ENCODE results near the gene FNDC3B.

Gene FNDC3B

DNA sequence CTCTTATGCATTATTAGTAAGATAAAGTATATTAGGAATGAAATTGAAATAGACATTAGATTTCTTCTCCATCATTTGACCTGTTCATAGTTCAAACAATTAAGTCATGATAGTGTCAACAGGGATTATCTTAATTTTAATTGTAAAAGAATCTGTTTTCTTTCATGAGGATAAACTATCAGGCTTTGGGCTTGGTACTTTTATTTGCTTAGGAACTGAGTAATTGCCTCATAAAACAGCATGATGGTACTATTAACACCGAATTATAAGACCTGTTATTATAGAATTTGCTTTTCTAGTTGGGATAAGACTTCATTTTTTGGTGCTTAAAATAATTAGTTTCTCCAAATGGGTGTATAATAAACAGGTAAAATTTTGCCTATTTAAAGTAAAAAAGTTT is 71.8 kb downstream of the FNDC3B start:
- Histone ChIP-seq H3K27ac (ENCODE audit: low read depth, low read length) (no peak overlapping the region), H3K4me3 (ENCODE audit: low read depth in 1 of 2, low read length in 2 of 2) (no peak overlapping the region), H3K4me1 (ENCODE audit: control insufficient read depth in 1 of 2, insufficient read depth in 2 of 2, low read length in 2 of 2) (peaks cover 9 to 15% of the 10 kb centered on the region in 2 donors), H3K9ac (ENCODE audit: low read depth in 1 of 2, low read length in 2 of 2) (no peak overlapping the region), H3K9me3 (ENCODE audit: control insufficient read depth in 1 of 2, low read length in 2 of 2) (no peaks in the 10 kb centered on the region), H3K36me3 (ENCODE audit: control insufficient read depth in 1 of 2, insufficient read depth in 2 of 2, low read length in 2 of 2) (peaks cover 0 to 16% of the 10 kb centered on the region in 2 donors), H3K27me3 (ENCODE audit: control insufficient read depth in 1 of 2, insufficient read depth in 2 of 2, low read length in 2 of 2) (no peaks in the 10 kb centered on the region)

DNA sequence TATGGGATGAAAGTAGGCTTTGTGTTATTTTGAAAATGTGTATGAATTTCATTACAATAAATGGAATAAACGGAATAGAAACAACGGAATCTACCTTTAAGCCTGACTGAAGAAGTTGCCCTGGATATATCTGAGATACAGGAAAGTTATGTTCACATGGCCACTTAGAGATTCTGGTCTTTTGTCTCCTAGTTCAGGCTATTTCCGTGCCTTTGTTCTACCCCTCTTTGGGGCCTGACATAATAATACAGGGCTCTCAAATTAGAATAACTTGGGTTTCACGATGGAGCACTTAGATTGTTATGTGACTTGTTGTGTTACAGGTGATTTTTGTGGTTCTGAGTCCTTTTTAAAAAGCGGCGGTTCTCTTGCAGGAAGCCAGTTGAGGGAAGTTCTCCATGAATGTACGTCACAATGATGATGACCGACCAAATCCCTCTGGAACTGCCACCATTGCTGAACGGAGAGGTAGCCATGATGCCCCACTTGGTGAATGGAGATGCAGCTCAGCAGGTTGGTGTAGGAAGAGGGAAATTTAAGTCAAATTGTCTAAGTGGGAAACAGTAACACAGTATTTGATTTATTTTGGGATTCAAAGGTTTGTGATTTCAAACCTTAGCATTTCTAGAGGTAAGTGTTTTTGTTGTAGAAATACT is 72.8 kb downstream of the FNDC3B start:
- H3K4me1 ChIP-seq (ENCODE audit: control insufficient read depth in 1 of 2, insufficient read depth in 2 of 2, low read length in 2 of 2): peaks cover 7 to 8% of the 10 kb centered on the region in 2 donors
- H3K36me3 ChIP-seq (ENCODE audit: control insufficient read depth in 1 of 2, insufficient read depth in 2 of 2, low read length in 2 of 2): peaks cover 0 to 16% of the 10 kb centered on the region in 2 donors
- no peak overlapping the region for H3K27ac ChIP-seq (ENCODE audit: low read depth, low read length)
- no peak overlapping the region for H3K4me3 ChIP-seq (ENCODE audit: low read depth in 1 of 2, low read length in 2 of 2)
- H3K9ac ChIP-seq (ENCODE audit: low read depth in 1 of 2, low read length in 2 of 2): no peak overlapping the region
- H3K9me3 ChIP-seq (ENCODE audit: control insufficient read depth in 1 of 2, low read length in 2 of 2): no peaks in the 10 kb centered on the region
- no peaks in the 10 kb centered on the region for H3K27me3 ChIP-seq (ENCODE audit: control insufficient read depth in 1 of 2, insufficient read depth in 2 of 2, low read length in 2 of 2)

- Histone ChIP-seq H3K27me3 (ENCODE audit: control insufficient read depth in 1 of 2, insufficient read depth in 2 of 2, low read length in 2 of 2) (no peaks in the 10 kb centered on the region), H3K27ac (ENCODE audit: low read depth, low read length) (no peak overlapping the region), H3K4me1 (ENCODE audit: control insufficient read depth in 1 of 2, insufficient read depth in 2 of 2, low read length in 2 of 2) (peaks cover 3 to 7% of the 10 kb centered on the region in 2 donors), H3K9me3 (ENCODE audit: control insufficient read depth in 1 of 2, low read length in 2 of 2) (no peaks in the 10 kb centered on the region), H3K4me3 (ENCODE audit: low read depth in 1 of 2, low read length in 2 of 2) (no peak overlapping the region), H3K9ac (ENCODE audit: low read depth in 1 of 2, low read length in 2 of 2) (no peak overlapping the region), H3K36me3 (ENCODE audit: control insufficient read depth in 1 of 2, insufficient read depth in 2 of 2, low read length in 2 of 2) (peaks cover 0 to 16% of the 10 kb centered on the region in 2 donors)
Observed at GRCh38 chr3:172112734-172113120, 73.3 kb downstream of the FNDC3B start.

- H3K9ac ChIP-seq (ENCODE audit: low read depth in 1 of 2, low read length in 2 of 2): no peak overlapping the region
- no peaks in the 10 kb centered on the region for H3K9me3 ChIP-seq (ENCODE audit: control insufficient read depth in 1 of 2, low read length in 2 of 2)
- H3K4me3 ChIP-seq (ENCODE audit: low read depth in 1 of 2, low read length in 2 of 2): no peak overlapping the region
- H3K36me3 ChIP-seq (ENCODE audit: control insufficient read depth in 1 of 2, insufficient read depth in 2 of 2, low read length in 2 of 2): peaks cover 0 to 19% of the 10 kb centered on the region in 2 donors
- H3K4me1 ChIP-seq (ENCODE audit: control insufficient read depth in 1 of 2, insufficient read depth in 2 of 2, low read length in 2 of 2): peaks cover 0 to 2% of the 10 kb centered on the region in 2 donors
- H3K27me3 ChIP-seq (ENCODE audit: control insufficient read depth in 1 of 2, insufficient read depth in 2 of 2, low read length in 2 of 2): no peaks in the 10 kb centered on the region
- no peak overlapping the region for H3K27ac ChIP-seq (ENCODE audit: low read depth, low read length)
Observed at GRCh38 chr3:172113710-172114109, 74.3 kb downstream of the FNDC3B start.

GRCh38 chr3:172115059-172115458 is 75.7 kb downstream of the FNDC3B start:
- no peak overlapping the region for H3K9ac ChIP-seq (ENCODE audit: low read depth in 1 of 2, low read length in 2 of 2)

GRCh38 chr3:172115787-172116186 is 76.4 kb downstream of the FNDC3B start:
- peaks cover 0 to 3% of the 10 kb centered on the region in 2 donors for H3K4me1 ChIP-seq (ENCODE audit: control insufficient read depth in 1 of 2, insufficient read depth in 2 of 2, low read length in 2 of 2)
- H3K4me3 ChIP-seq (ENCODE audit: low read depth in 1 of 2, low read length in 2 of 2): no peak overlapping the region
- H3K27me3 ChIP-seq (ENCODE audit: control insufficient read depth in 1 of 2, insufficient read depth in 2 of 2, low read length in 2 of 2): no peaks in the 10 kb centered on the region
- no peak overlapping the region for H3K27ac ChIP-seq (ENCODE audit: low read depth, low read length)
- H3K36me3 ChIP-seq (ENCODE audit: control insufficient read depth in 1 of 2, insufficient read depth in 2 of 2, low read length in 2 of 2): peaks cover 0 to 19% of the 10 kb centered on the region in 2 donors
- no peak overlapping the region for H3K9ac ChIP-seq (ENCODE audit: low read depth in 1 of 2, low read length in 2 of 2)
- no peaks in the 10 kb centered on the region for H3K9me3 ChIP-seq (ENCODE audit: control insufficient read depth in 1 of 2, low read length in 2 of 2)

More at GRCh38 chr3:172115059-172115458, 75.7 kb downstream of the FNDC3B start:
- Histone ChIP-seq H3K27me3 (ENCODE audit: control insufficient read depth in 1 of 2, insufficient read depth in 2 of 2, low read length in 2 of 2) (no peaks in the 10 kb centered on the region), H3K4me1 (ENCODE audit: control insufficient read depth in 1 of 2, insufficient read depth in 2 of 2, low read length in 2 of 2) (peaks cover 0 to 3% of the 10 kb centered on the region in 2 donors), H3K36me3 (ENCODE audit: control insufficient read depth in 1 of 2, insufficient read depth in 2 of 2, low read length in 2 of 2) (peaks cover 0 to 19% of the 10 kb centered on the region in 2 donors), H3K9me3 (ENCODE audit: control insufficient read depth in 1 of 2, low read length in 2 of 2) (no peaks in the 10 kb centered on the region), H3K4me3 (ENCODE audit: low read depth in 1 of 2, low read length in 2 of 2) (no peak overlapping the region), H3K27ac (ENCODE audit: low read depth, low read length) (no peak overlapping the region)

DNA sequence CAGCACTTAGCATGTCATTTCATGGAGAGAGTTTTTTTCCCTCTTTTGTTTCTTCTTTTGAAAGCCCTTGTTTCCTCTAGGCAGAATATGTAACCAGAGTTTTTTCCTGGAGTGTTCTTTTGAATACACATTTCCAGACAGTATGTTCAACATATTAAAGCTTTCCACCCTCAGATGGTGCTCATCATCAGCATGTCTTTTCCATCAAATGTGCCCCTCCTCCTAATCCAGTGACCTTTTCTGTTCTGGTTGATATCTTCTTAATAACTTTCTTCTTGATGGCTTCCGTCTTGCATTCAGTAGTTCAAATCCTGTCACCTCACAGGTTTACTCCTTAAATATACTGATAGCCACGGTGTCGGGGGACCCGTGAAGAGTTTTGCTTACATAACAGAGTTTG is 78.6 kb downstream of the FNDC3B start:
- H3K4me1 ChIP-seq (ENCODE audit: control insufficient read depth in 1 of 2, insufficient read depth in 2 of 2, low read length in 2 of 2): peaks cover 0 to 3% of the 10 kb centered on the region in 2 donors
- no peak overlapping the region for H3K9ac ChIP-seq (ENCODE audit: low read depth in 1 of 2, low read length in 2 of 2)
- H3K27me3 ChIP-seq (ENCODE audit: control insufficient read depth in 1 of 2, insufficient read depth in 2 of 2, low read length in 2 of 2): no peaks in the 10 kb centered on the region
- no peaks in the 10 kb centered on the region for H3K9me3 ChIP-seq (ENCODE audit: control insufficient read depth in 1 of 2, low read length in 2 of 2)
- H3K4me3 ChIP-seq (ENCODE audit: low read depth in 1 of 2, low read length in 2 of 2): no peak overlapping the region
- no peak overlapping the region for H3K27ac ChIP-seq (ENCODE audit: low read depth, low read length)
- peaks cover 0 to 22% of the 10 kb centered on the region in 2 donors for H3K36me3 ChIP-seq (ENCODE audit: control insufficient read depth in 1 of 2, insufficient read depth in 2 of 2, low read length in 2 of 2)

GRCh38 chr3:172119266-172119969 is 80.0 kb downstream of the FNDC3B start:
- H3K9me3 ChIP-seq (ENCODE audit: control insufficient read depth in 1 of 2, low read length in 2 of 2): no peaks in the 10 kb centered on the region
- peaks cover 0 to 3% of the 10 kb centered on the region in 2 donors for H3K4me1 ChIP-seq (ENCODE audit: control insufficient read depth in 1 of 2, insufficient read depth in 2 of 2, low read length in 2 of 2)
- H3K27ac ChIP-seq (ENCODE audit: low read depth, low read length): no peak overlapping the region
- H3K36me3 ChIP-seq (ENCODE audit: control insufficient read depth in 1 of 2, insufficient read depth in 2 of 2, low read length in 2 of 2): peaks cover 0 to 18% of the 10 kb centered on the region in 2 donors
- H3K9ac ChIP-seq (ENCODE audit: low read depth in 1 of 2, low read length in 2 of 2): no peak overlapping the region
- H3K4me3 ChIP-seq (ENCODE audit: low read depth in 1 of 2, low read length in 2 of 2): no peak overlapping the region
- H3K27me3 ChIP-seq (ENCODE audit: control insufficient read depth in 1 of 2, insufficient read depth in 2 of 2, low read length in 2 of 2): no peaks in the 10 kb centered on the region

- H3K27me3 ChIP-seq (ENCODE audit: control insufficient read depth in 1 of 2, insufficient read depth in 2 of 2, low read length in 2 of 2): no peaks in the 10 kb centered on the region
- no peak overlapping the region for H3K9ac ChIP-seq (ENCODE audit: low read depth in 1 of 2, low read length in 2 of 2)
- H3K27ac ChIP-seq (ENCODE audit: low read depth, low read length): no peak overlapping the region
- H3K9me3 ChIP-seq (ENCODE audit: control insufficient read depth in 1 of 2, low read length in 2 of 2): no peaks in the 10 kb centered on the region
- peaks cover 0 to 6% of the 10 kb centered on the region in 2 donors for H3K36me3 ChIP-seq (ENCODE audit: control insufficient read depth in 1 of 2, insufficient read depth in 2 of 2, low read length in 2 of 2)
- H3K4me1 ChIP-seq (ENCODE audit: control insufficient read depth in 1 of 2, insufficient read depth in 2 of 2, low read length in 2 of 2): peaks cover 0 to 16% of the 10 kb centered on the region in 2 donors
- H3K4me3 ChIP-seq (ENCODE audit: low read depth in 1 of 2, low read length in 2 of 2): no peak overlapping the region
Observed at GRCh38 chr3:172120912-172121311, 81.5 kb downstream of the FNDC3B start.

DNA sequence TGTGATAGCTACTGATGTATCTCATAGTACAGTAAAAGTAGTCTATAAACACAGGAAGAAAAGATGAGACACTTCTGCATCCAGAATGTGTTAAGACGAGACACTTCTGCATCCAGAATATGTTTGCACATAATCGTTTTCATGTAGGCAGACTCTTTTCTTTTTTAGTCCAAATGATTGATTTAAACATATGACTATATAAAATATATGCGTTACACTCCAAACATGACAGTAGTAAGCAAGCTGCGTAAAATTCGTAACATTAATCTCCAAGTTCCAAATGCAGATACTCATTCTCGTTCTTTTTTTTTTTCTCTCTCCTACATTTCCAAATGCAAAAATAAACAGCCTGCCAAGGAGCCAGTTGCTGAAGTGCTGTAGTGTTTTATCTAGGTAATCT is 82.6 kb downstream of the FNDC3B start:
- no peak overlapping the region for H3K27ac ChIP-seq (ENCODE audit: low read depth, low read length)
- H3K9ac ChIP-seq (ENCODE audit: low read depth in 1 of 2, low read length in 2 of 2): no peak overlapping the region
- H3K27me3 ChIP-seq (ENCODE audit: control insufficient read depth in 1 of 2, insufficient read depth in 2 of 2, low read length in 2 of 2): no peaks in the 10 kb centered on the region
- H3K4me1 ChIP-seq (ENCODE audit: control insufficient read depth in 1 of 2, insufficient read depth in 2 of 2, low read length in 2 of 2): peaks cover 0 to 25% of the 10 kb centered on the region in 2 donors
- H3K4me3 ChIP-seq (ENCODE audit: low read depth in 1 of 2, low read length in 2 of 2): no peak overlapping the region
- H3K9me3 ChIP-seq (ENCODE audit: control insufficient read depth in 1 of 2, low read length in 2 of 2): no peaks in the 10 kb centered on the region
- peaks cover 0 to 6% of the 10 kb centered on the region in 2 donors for H3K36me3 ChIP-seq (ENCODE audit: control insufficient read depth in 1 of 2, insufficient read depth in 2 of 2, low read length in 2 of 2)

Data from duodenal mucosa (tissue), 2 donors.